Left hindlimb (tissue), 1 donor: ENCODE results near the gene LBR.

Experiments
- DNase-seq: peaks from one replicate; pipeline ENCODE4 v3.0.0-alpha.2; 2018

Gene LBR

DNA sequence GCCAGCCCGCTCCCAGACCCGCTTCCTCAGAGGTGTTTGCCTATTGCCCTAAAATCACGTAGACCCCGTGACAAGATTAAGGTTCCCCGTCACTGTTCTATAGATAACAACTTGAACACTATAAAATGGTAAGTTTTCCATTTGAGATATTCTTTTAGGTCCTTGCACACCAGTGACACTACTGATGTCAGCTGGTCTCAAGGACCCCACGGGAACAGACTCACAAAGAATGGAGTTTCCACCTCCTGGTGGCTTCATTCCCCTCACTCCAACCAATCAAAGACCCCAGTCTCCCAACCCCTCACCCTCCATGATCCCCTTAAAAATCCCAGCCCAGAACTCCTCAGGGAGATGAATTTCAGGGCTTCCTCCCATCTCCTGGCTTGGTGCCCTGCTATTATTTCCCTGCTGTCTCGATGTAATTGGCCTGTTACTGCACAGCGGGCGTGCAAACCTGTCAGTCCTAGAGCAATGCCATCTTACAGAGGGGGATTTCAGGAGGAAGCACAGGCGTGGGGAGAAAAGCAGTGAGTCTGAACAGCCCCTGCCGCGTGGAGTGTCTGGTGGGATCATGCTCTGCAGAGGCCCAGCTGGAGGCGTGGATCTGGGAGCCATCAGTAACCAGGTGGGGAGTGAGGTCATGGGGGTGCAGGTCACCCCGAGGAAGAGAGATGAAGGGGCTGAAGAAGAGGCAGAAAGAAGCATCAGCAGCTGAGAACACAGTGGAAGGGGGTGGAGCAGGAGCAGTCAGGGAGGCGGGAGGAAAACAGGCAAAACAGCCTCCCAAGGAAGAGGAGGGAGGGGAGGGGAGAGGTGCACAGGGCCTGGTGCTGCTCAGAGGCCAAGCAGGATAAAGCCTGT is 35.1 kb upstream of the LBR start:
- DNase-seq: peak; percentile 20

- DNase-seq: peak; percentile 16
Observed at GRCh38 chr1:225462429-225462713, 34.5 kb upstream of the LBR start.

DNA sequence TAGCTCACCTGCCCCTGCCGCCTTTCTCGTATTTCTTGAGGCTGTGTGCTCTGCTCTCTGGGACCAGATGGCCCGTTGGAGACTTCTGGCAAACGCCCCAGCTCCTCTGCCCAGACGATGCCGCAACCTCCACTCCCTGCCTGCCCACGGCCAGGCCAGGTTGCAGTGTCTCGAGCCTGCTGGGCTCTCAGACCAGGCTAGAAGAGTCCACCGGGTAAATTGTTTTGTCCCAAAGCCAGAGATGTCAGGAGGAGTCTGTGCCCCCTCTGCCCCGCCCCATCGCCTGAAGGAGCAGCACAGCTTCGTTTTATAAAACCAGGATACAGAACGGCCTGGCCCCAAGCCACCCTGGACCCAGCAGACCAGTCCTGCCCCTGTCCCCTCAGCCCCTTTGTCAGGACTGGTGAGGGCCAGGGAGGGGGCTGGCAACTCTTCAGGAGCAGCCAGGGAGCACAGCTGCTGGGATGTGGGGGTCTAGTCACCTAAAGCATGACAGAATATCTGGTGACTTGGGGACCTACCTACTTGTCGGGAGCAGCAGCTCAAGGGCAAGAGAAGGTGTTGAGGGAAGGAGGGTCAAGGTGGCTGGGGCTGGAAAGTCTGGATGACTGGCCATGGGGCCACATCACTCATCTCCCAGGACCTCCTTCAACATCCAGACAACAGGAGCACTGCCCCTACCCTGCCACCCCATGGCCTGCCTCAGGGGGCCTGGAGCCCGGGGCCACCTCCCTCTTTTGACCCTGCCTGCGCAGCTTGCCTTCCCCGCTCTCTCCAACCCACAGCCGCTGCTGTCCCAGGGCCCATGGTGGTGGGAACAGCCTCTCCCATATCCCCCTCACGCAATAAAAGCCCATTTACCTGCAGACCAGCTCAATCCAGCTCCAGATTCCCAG is 33.9 kb upstream of the LBR start:
- DNase-seq: peak; percentile 22

DNA sequence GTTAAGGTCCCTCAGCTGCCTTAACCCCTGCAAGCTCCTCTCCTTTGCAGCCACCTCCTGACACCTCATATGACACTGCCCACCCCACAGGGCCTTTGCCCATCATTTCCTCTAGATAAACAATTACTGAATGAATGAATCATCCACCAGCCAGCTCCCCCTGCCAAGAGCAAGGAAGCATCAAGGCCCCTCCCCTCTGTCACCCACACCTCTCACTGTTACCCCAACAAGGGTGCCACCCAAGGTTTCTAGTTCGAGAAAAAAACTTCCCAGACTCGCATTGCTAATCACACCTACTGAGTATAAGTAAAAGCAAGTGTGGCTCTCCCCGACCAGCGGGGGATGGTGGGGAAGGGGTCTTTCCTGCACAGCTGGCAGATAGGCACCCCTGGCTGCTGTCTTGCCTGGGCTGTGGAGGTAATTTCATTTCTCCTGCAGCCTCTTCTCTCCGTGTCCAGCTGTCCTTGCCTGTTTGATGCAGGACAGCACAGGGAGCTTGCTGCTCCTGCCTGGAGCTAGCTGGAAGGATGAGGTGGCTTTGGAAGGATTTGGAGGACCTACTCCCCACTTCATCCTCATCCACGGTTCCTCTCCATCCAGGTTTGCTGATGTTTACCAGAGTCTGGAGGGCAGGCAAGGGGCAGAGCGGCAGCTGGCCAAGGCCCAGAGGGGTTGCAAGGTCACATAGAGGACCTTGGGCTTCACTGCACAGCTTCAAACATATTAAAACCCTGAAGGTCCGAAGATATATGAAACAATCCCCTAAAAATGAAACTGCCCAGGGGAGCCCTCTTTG is 33.1 kb upstream of the LBR start:
- peak; percentile 18 for DNase-seq

GRCh38 chr1:225460021-225460736 is 32.3 kb upstream of the LBR start:
- peak; percentile 37 for DNase-seq

DNA sequence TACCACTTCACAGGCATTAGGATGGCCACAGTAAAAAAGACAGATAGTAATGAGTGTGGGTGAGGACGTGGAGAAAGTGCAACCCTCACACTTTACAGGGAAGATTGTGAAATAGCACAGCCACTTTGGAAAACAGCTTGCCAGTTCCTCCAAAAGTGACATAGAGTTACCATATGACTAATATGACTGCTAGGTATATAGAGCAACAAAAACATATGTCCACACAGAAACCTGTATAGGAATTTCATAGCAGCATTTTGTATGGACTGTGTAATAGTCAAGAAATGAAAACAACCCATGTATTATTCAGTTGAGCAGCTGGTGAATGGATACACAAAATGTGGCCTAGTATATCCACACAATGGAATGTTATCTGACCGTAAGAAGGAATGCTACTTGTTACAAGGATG is 30.4 kb upstream of the LBR start:
- no peak for DNase-seq

DNA sequence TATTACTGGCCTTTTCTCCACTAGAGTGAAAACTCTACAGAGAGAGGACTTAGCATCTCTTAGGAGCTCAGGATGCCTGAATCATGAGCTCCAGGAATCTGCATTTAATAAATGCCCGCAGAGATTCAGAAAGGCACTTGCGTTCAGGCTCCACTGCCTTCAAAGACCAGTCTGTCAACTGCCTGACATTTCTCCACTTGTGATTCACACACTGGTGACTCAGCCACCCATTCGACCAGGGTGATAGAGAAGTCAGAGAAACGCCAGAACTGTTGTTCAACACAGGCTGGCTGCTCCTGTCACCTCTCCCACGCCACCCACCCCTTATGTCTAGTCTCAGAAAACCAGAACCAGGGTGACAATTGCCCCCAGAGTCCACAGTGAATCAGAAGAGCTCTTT is 26.9 kb upstream of the LBR start:
- no peak for DNase-seq

DNA sequence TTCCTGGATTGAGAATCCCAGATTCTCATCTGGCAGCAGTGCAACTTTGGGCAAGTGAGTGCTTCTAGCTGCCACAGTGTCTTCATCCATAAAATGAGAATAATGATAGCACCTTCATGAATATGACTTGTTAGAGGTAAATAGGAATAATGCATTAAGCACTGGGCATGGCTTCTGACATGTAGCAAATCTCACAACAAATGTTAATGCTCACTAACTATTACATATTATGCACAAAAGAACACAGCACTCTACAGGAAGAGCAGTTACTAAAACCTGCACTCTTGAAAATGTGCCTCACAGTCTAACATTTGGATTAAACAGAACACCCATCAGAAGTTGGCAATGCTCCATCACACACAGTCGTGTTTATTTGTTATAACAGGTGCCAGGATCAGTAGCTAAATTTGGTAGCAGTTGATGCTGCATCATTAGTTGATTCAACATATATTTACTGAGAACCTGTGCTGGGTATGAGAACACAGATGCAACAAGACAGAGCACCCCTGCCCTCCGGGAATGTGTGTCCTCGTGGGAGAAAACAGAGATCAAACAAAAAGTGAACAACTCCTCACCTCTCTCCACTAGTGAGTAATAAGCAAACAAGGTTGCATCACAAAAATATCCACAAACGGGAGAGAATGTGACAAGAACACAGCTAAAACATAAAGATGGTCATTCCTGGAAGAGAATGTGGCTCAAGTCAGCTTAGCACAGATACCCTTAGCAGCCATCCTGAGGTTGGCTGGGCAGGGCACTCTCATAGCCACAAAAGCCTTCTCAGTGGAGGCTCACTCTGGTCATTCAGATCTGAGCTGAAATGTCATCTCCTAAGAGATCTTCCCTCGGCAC is 26.2 kb upstream of the LBR start:
- no peak for DNase-seq

- no peak for DNase-seq
Observed at GRCh38 chr1:225451840-225452515, 24.1 kb upstream of the LBR start.

DNA sequence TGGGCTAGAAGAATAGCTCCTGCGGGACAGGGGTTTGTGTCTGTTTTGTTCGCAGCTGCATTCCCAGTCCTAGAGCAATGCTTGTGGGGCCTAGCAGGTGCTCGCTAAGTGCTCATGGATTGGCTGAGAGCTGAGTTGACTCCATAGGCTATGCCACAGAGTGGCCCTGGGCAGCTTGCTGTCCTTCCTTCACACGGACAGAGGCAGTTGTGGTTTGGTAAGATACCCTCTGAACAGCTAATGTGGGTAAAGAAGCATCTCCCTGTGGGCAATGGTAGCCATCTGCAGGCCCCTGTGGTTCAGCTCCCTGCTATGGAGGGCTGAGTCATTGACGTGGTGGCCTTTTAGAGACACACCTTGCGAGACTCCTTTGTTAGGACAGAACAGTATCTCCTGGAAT is 23.5 kb upstream of the LBR start:
- DNase-seq: no peak

GRCh38 chr1:225450491-225451191 is 22.8 kb upstream of the LBR start:
- DNase-seq: no peak

DNA sequence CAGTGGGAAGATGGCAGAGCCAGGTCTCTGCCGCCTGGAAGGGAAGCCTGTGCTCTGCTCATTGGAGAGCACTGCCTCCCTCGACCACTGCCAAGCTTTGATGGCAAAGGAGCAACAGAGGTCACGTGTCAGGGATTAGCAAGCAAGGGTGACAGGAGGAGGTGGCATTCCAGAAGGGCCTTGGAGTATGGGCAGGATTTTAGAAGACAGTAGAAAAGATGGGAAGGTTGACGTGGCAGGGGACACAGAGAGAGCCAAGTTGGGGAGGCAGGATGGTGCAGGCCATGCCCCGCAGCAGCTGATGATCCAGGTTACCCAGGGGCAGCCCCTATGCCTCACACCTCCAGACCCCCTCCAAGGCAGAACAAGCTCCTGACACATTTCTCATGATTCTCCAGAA is 21.9 kb upstream of the LBR start:
- DNase-seq: no peak

DNA sequence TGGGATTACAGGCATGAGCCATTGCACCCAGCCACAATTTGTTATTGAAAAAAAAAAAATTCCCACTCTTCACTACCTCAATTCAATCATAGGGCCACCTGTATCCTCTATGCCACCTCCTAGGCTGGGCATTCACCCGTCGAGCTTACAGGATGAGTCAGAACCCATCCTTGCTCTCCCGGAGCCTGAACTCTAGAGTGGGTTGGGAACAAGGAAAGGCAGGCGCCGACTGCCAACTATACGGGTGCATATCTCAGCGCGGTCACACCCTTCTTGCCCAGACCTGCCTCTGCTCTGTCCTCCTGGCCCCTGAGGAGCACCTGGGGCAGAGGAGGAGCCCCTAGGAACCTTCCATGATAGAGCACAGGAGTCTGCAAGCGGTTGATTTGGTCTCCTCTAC is 21.4 kb upstream of the LBR start:
- no peak for DNase-seq

DNA sequence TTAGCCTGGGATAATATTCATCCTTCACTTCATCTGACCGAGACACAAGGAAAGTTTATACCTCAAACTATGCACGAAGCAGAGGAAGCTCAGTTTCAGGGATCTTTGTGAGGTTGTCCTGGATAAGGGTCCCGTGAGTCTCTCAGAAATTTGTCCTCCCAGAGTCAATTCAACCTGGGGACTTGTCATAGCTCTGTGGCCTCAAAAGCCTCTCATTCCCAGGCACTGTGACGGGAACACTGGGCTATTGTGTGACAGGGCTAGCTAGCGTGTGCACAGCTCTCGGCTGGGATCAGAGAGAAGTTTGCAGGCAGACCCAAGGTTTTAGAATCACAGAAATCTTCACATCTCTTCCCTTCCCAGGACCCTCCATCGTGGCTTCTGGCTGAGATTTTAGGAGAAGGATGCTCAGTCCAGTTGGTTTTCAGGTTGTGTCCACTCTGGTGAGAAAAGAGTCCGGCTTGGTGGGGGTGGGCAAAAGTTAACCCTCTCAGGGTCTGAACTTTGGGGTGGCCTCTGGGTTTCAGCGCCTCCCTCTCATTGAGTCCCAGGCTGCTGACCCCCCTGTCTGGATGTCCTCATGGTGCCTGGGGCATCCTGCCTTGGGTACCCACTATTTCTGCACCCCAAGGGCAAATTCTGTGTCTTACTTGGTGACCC is 20.4 kb upstream of the LBR start:
- DNase-seq: no peak

GRCh38 chr1:225447650-225448089 is 19.8 kb upstream of the LBR start:
- peak; percentile 68 for DNase-seq

- no peak for DNase-seq
Observed at GRCh38 chr1:225446981-225447615, 19.3 kb upstream of the LBR start.

GRCh38 chr1:225446595-225446960 is 18.7 kb upstream of the LBR start:
- DNase-seq: no peak

DNA sequence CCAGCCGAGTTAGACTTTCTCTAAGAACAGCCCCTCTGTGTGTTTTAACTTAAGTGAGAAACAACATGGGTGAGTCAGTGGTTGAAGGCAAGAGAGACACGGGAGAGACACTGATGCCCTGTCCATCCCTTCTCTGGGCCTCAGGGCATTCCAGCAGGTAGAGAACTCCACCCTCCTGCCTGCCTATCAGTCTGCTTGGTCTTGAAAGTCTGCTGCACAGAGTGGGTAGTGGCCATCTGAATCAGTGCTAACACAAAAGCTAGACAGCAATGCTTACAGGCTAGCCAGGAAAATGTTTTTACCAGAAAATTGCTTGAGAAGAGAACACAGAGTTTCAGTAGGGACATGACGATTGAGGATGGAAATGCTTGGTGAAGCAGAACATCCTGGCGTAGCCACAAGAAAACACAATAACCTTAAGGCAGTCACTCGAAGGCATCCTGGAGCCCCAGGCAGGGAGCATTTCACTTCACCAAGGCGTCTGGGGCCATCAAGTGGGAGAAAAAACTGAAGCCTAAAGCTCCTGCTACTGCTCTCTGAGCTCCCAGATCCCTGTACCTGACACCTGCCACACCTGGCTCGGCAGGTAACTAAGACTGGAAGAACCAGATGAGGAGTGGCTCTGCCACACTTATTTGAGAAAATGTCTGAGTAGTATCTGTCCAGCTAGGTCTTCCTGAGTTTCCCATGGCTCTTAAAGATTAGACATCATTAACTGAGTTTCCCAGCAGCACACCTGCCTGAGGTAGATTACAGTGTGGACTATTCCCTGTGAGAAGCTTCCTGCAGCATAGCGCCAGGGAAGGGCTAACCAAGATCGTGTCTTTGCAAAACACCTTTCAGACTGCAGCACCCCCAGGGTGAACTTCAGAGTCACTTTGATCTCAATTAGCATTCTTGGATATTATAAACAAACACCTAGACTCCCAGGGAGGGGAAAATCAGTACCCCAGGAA is 18.1 kb upstream of the LBR start:
- no peak for DNase-seq
